Natural killer cell treated with Interleukin-12 subunit alpha and Interleukin-12 subunit beta and Interleukin-15 and Interleukin-18, amount 100 ng/mL, for 72 hours (primary cell): Measurements from ENCODE around the gene NFU1. TPM values are rescaled to one million over a fixed set of nuclear protein-coding genes. Genes with fewer than 3 reads are reported as not detected.

Experiments
- ATAC-seq, 2 donors: fragments of 150-1000 bp; cut with Tn5 transposase in 1 of 2; sonication (Bioruptor Pico), chemical (Tn5 transposase) in 1 of 2; 2 replicates each; pipeline ENCODE4 v1.10.0; 2021
- DNase-seq: peaks from one replicate; pipeline ENCODE4 v3.0.0; 2022; ENCODE audit warnings: low spot score
- H3K27ac Mint-ChIP-seq, 2 donors: 1 replicate in 1 of 2; 2 replicates in 1 of 2; pipeline ENCODE4 v1.8.0; 2022; ENCODE audit warnings: mixed read lengths in 2 of 2, mild to moderate bottlenecking in 1 of 2, moderate library complexity in 1 of 2
- H3K27me3 Mint-ChIP-seq, 2 donors: 1 replicate in 1 of 2; 2 replicates in 1 of 2; pipeline ENCODE4 v1.8.0; 2022; ENCODE audit warnings: mixed read lengths in 2 of 2
- H3K36me3 Mint-ChIP-seq: one replicate; pipeline ENCODE4 v1.8.0; 2022; ENCODE audit warnings: mixed read lengths
- H3K4me1 Mint-ChIP-seq, 2 donors: 1 replicate in 1 of 2; 2 replicates in 1 of 2; pipeline ENCODE4 v1.8.0; 2022; ENCODE audit warnings: low read depth in 2 of 2, mixed read lengths in 2 of 2, mild to moderate bottlenecking in 1 of 2
- H3K4me3 Mint-ChIP-seq: one replicate; pipeline ENCODE4 v1.8.0; 2022; ENCODE audit warnings: mixed read lengths
- H3K9me3 Mint-ChIP-seq: 2 replicates; pipeline ENCODE4 v1.8.0; 2022; ENCODE audit warnings: mixed read lengths
- total RNA-seq, 2 donors: library from RNA; stranded (reverse); gene quantifications; one replicate each; pipeline ENCODE4 v1.2.3, GENCODE V29; 2022

NFU1 gene
- total RNA-seq, 2 donors from 2014 or later = 25.3 to 34.6 TPM

DNA sequence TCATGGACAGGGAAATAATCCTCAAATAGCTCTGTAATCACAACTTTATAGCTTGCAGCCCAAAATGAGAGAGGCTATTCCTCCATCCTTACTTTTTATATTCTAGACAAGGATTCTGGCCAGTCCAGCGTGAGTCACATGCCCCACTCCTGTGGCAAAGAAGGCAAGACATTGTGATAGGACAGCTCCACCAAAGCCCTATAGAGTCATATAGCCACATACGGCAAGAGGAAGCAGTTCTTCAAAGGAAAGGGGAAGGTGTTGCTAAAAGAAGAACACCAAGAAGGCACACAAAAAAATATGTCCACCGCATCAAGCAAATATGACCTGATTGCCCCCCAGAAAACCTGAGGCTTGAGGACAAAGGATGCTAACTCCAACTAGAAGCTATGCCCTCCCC lies 46.8 kb downstream of the NFU1 start:
- ATAC-seq (no peak), DNase-seq (no peak)
- no peaks in the 10 kb centered on the region for H3K27me3 Mint-ChIP-seq
- no peak overlapping the region for H3K4me3 Mint-ChIP-seq
- H3K4me1 Mint-ChIP-seq = peaks cover 8 to 9% of the 10 kb centered on the region in 2 donors
- no peak overlapping the region for H3K27ac Mint-ChIP-seq
- H3K9me3 Mint-ChIP-seq = no peaks in the 10 kb centered on the region
- H3K36me3 Mint-ChIP-seq = peaks cover 7% of the 10 kb centered on the region

DNA sequence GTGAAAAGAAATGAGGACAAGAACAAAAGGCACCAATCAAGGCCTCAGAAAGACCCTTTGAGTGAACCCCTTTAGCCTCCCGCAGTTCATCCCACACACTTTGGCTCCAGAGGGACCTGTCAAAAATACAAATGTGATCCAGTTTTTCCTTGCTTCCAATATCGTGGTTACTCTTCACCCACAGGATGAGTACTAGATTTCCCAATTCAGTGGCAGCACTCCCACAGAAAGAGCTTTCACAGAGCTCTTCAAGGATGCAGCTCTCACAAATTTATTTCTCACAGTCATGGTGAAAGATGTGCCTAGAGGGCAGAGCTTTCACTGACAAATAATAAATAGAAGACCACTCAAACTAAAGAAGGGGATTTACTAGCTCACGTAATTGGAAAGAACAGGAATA lies 47.2 kb downstream of the NFU1 start:
- H3K4me3 Mint-ChIP-seq = no peak overlapping the region
- peaks cover 8 to 9% of the 10 kb centered on the region in 2 donors for H3K4me1 Mint-ChIP-seq
- H3K27ac Mint-ChIP-seq = no peak overlapping the region
- no peaks in the 10 kb centered on the region for H3K9me3 Mint-ChIP-seq
- H3K27me3 Mint-ChIP-seq = no peaks in the 10 kb centered on the region
- no peak for DNase-seq
- H3K36me3 Mint-ChIP-seq = peaks cover 7% of the 10 kb centered on the region
- no peak for ATAC-seq

DNA sequence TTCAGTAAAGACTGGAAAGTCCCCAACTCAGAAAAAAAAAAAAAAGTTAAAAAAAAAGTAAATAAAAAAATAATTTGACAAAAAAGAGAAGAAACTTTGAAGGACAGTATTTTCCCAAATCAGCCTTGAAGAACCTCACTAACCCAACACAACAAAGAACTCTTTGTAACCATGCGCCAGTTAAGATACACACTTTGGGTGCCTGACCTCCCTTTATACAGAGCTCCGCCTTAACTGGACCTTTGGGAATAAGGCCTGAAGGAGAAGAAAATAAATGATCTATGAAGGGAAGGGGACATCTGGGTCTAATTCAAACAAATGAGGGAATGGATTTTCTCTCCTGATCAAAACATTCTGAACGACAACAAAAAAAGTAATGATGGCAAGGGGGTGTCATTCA lies 48.0 kb downstream of the NFU1 start:
- no peak for ATAC-seq
- Mint-ChIP-seq H3K27me3 (no peaks in the 10 kb centered on the region), H3K36me3 (no peaks in the 10 kb centered on the region), H3K27ac (no peak overlapping the region), H3K9me3 (no peaks in the 10 kb centered on the region), H3K4me1 (peaks cover 8 to 9% of the 10 kb centered on the region in 2 donors), H3K4me3 (no peak overlapping the region)
- DNase-seq = no peak

DNA sequence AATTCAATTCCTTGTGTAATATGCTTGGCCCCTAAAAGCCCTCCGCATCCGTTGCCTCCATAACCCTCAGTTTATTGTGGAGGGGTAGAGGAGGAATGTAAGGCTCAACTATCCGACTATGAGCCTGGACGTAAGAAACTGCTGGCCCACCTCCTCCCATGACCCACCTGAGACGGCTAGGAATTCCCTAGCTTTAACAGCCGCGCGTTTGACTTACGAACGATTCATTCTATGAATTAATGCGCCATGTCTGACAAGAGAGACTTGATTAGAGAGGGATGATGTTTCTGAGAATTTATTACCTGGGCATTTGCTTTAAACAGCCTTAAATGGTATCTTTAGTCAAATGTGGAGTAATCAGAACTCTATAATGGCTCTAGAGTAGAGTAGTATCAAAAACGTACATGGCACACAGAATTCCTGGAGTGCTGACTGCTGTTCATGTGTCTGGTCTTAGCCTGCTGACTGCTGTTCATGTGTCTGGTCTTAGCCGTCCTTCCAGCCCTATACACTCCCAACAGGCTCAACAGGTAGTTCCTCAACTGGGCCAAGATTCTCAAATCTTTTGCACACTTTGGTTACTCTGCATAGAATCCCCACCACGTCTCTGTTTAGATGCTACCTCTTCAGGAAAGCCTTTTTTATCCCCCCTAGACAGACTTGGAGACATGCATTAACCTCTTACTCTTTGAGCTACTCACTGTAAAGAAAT lies 49.3 kb downstream of the NFU1 start:
- Mint-ChIP-seq H3K27ac (peak overlapping the region; percentile 42 to 79), H3K4me1 (peaks cover 12 to 13% of the 10 kb centered on the region in 2 donors), H3K4me3 (peak overlapping the region; percentile 95)

DNA sequence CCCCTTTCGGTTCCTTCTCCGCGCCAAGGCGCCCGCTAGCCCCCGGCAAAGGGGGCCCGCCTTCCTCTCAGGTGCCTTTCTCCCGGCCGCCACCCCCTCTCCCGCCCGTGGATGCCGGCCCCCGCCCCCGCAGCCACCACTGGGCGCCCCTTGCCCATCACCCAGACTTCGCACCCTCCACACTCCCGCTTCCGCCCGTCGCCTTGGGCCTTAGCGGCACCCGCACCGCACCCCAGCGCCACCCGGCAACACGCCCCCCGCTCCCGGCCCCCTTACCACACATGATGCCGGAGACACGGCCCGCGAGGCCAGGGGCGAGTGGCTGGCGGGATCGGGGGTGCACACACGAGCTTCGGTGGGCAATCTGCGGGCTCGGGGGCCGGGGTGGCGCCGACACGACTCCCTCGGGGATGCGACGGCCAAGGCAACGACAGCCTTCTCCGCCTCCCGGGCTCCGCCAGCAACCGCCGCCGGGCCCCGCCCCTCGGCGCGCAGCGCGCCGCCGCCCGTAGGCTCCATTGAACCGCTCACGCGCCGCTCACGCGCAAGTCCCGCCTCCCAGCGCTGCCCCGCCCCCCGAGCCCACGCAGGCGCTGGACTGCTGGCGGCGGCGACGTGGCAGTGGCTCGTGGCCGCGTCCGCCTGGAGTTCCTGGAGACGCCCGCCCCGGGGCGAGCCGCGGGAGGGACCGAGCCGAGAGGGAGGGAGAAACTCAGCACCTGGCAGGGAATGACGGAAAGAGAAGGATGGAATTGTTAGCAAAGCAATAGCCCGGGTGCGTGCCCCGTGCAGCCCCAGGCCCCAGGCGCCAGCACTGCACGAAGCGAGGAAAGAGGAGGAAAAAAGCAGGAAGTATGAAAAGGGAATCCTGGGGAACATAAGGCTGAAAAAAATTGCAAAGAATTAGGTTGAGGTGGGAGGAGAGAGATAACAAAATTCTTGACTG lies 50.2 kb downstream of the NFU1 start, which contains the start of gene GFPT1:
GFPT1 (minus strand) TSS at position 439 of the 946 bp plus-strand sequence; CDS start at position 283, 156 bp downstream.
- Mint-ChIP-seq H3K36me3 (peaks cover 7% of the 10 kb centered on the region), H3K27me3 (no peaks in the 10 kb centered on the region), H3K4me1 (peaks cover 19 to 21% of the 10 kb centered on the region in 2 donors), H3K27ac (peak within 1 kb of the TSS; percentile 42 to 79), H3K4me3 (peak within 1 kb of the TSS; percentile 95), H3K9me3 (no peaks in the 10 kb centered on the region)
- ATAC-seq (peak; percentile 99), DNase-seq (peak; percentile 95)

More for the DNA sequence above, 49.3 kb downstream of the NFU1 start:
- H3K9me3 Mint-ChIP-seq = no peaks in the 10 kb centered on the region
- DNase-seq (no peak), ATAC-seq (no peak)
- H3K27me3 Mint-ChIP-seq = no peaks in the 10 kb centered on the region
- H3K36me3 Mint-ChIP-seq = no peaks in the 10 kb centered on the region

DNA sequence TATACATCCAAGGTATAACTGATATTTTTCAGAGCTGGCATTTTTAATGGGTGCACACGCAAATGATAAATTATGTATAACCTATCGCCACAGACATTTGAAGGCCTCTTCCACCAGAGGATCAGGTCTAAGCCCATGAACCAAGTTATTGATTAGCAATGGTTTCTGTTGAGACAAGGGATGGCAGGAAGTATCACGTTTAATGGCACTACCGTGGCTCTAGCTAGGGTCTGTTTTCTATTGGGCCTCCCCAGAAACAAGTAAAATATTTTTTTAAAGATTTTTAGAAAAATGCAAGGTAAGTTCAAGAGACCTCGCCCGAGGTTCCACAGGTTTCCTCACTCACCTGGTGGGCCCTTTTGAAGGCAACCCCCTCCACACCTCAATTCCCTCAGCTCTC lies 50.9 kb downstream of the NFU1 start:
- peak overlapping the region; percentile 42 to 79 for H3K27ac Mint-ChIP-seq
- H3K27me3 Mint-ChIP-seq = no peaks in the 10 kb centered on the region
- no peaks in the 10 kb centered on the region for H3K9me3 Mint-ChIP-seq
- H3K36me3 Mint-ChIP-seq = peaks cover 7% of the 10 kb centered on the region
- DNase-seq (no peak), ATAC-seq (no peak)
- H3K4me1 Mint-ChIP-seq = peaks cover 20 to 22% of the 10 kb centered on the region in 2 donors
- peak overlapping the region; percentile 95 for H3K4me3 Mint-ChIP-seq

DNA sequence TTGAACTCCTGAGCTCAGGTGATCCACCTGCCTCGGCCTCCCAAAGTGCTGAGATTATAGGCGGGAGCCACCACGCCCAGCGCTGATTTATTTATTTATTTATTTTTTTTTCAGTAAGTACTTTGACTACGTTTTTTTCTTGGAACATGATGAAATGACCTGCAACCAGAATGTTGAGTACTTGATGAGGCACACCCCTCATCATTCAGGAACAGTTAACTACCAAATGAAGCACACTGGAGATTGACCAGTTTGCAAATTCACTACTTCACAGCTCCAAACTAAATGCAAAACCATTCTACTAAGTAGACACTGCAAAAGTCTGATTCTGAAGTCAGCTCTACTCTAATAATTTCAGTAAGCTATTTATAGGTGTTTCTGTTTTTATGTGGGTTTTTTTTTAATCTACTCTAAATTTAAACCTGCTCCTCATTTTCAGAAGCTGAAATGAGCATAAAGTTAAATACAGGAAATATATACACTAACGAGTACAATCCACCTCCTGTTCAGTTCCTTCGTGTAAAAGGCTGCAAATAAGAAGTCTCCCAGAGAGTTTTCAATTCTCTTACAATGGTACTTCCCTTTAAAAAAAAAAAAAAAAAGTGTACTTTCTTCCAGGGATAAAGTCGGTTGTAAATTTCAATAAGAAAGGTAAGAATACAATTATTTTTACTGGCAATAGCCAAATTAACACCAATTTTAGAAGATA lies 51.6 kb downstream of the NFU1 start:
- H3K4me1 Mint-ChIP-seq = peaks cover 24 to 25% of the 10 kb centered on the region in 2 donors
- peak overlapping the region; percentile 42 to 79 for H3K27ac Mint-ChIP-seq
- DNase-seq (no peak), ATAC-seq (no peak)
- H3K4me3 Mint-ChIP-seq = peak overlapping the region; percentile 95
- no peaks in the 10 kb centered on the region for H3K9me3 Mint-ChIP-seq
- no peaks in the 10 kb centered on the region for H3K27me3 Mint-ChIP-seq
- H3K36me3 Mint-ChIP-seq = peaks cover 9% of the 10 kb centered on the region

DNA sequence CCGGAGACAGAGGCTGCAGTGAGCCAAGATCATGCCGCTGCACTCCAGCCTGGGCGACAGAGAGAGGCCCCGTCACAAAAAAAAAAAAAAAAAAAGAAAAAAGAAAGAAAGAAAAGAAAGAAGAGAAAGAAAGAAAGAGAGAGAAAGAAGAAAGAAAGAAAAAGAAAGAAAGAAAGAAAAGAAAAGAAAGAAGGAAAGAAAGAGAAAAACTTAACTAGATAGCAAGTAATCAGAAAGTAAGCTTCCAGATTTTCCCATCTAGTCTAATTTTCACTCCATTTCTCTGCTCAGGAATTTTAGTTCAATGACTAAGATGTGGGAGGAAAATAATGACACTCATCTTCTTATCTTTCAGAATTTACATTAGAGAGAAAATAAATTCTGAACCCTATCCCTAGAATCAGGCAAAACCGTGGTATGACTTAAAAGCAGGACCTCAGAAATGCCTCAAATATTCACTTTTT lies 52.6 kb downstream of the NFU1 start:
- no peak overlapping the region for H3K27ac Mint-ChIP-seq
- no peak overlapping the region for H3K4me3 Mint-ChIP-seq
- no peaks in the 10 kb centered on the region for H3K9me3 Mint-ChIP-seq
- ATAC-seq (no peak), DNase-seq (no peak)
- peaks cover 12% of the 10 kb centered on the region for H3K36me3 Mint-ChIP-seq
- no peaks in the 10 kb centered on the region for H3K27me3 Mint-ChIP-seq
- peaks cover 28% of the 10 kb centered on the region in 2 donors for H3K4me1 Mint-ChIP-seq

DNA sequence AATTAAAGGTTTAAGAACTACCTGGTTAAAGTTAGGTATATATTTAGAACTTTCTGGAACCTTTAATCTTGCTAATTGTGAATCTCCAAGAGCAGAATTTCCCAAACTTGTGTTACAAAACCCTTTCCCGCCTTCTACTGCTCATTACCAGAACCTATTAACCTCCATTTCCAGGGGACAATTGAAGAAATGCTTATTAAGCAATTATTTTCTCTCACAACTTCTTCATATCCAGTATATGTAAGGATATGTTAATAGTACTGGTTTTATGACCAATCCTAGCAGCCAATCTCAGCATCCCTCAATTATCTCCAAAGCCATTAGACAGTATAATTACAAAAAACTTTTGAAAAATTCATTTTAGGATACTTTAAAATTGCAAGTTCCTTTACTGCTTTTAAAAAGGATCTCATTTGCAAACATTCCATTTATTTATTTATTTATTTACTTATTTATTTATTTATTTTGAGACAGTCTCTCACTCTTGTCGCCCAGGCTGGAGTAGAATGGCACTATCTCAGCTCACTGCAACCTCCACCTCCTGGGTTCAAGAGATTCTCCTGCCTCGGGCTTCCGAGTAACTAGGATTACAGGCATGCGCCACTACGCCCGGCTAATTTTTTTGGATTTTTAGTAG lies 53.9 kb downstream of the NFU1 start:
- Mint-ChIP-seq H3K4me3 (no peak overlapping the region), H3K9me3 (no peaks in the 10 kb centered on the region), H3K36me3 (peaks cover 12% of the 10 kb centered on the region), H3K27me3 (no peaks in the 10 kb centered on the region), H3K27ac (peak overlapping the region in 1 of 2 donors; percentile 4), H3K4me1 (peaks cover 28% of the 10 kb centered on the region in 2 donors)
- ATAC-seq (no peak), DNase-seq (no peak)

DNA sequence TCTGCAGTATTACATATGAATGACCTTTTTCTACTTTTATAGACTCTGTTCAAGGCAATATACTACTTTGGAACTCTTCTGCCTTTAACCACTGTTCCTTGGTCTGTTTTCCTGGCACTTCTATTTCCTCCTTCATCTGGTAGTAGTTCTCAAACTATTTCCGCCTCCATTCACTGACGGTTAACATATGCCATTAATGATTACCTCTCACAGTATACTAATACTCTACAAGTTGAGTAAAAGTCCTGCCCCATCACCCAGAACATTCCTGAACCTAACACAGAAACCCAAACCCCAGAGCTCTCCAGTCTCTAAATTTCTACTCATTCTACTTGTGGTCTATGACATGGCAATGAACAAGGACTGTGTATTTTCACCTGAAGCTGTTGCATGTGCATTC lies 54.7 kb downstream of the NFU1 start:
- Mint-ChIP-seq H3K27ac (peak overlapping the region in 1 of 2 donors; percentile 4), H3K4me1 (peaks cover 28 to 30% of the 10 kb centered on the region in 2 donors), H3K9me3 (no peaks in the 10 kb centered on the region), H3K4me3 (peak overlapping the region; percentile 2), H3K27me3 (no peaks in the 10 kb centered on the region), H3K36me3 (peaks cover 12% of the 10 kb centered on the region)
- DNase-seq (no peak), ATAC-seq (no peak)

DNA sequence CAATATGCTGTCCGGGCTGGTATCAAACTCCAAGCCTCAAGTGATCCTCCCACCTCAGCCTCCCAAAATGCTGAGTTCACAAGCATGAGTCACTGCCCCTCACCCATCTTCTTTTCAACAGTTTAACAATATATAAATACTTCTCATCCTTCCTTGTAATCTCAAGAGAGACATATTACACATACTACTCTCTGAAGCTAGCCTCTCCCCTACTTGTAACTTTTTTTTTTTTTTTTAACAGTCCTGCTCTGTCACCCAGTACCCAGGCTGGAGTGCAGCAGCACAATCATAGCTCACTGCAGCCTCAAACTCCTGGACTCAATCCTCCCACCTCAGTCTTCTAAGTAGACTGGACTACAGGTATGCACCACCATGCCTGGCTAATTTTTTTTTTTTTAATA lies 55.9 kb downstream of the NFU1 start:
- peak in 1 of 2 donors; percentile 60 for ATAC-seq
- H3K9me3 Mint-ChIP-seq = no peaks in the 10 kb centered on the region
- H3K36me3 Mint-ChIP-seq = peaks cover 12% of the 10 kb centered on the region
- no peaks in the 10 kb centered on the region for H3K27me3 Mint-ChIP-seq
- H3K4me3 Mint-ChIP-seq = no peak overlapping the region
- no peak for DNase-seq
- H3K27ac Mint-ChIP-seq = peak overlapping the region; percentile 13 to 70
- H3K4me1 Mint-ChIP-seq = peaks cover 26 to 28% of the 10 kb centered on the region in 2 donors

DNA sequence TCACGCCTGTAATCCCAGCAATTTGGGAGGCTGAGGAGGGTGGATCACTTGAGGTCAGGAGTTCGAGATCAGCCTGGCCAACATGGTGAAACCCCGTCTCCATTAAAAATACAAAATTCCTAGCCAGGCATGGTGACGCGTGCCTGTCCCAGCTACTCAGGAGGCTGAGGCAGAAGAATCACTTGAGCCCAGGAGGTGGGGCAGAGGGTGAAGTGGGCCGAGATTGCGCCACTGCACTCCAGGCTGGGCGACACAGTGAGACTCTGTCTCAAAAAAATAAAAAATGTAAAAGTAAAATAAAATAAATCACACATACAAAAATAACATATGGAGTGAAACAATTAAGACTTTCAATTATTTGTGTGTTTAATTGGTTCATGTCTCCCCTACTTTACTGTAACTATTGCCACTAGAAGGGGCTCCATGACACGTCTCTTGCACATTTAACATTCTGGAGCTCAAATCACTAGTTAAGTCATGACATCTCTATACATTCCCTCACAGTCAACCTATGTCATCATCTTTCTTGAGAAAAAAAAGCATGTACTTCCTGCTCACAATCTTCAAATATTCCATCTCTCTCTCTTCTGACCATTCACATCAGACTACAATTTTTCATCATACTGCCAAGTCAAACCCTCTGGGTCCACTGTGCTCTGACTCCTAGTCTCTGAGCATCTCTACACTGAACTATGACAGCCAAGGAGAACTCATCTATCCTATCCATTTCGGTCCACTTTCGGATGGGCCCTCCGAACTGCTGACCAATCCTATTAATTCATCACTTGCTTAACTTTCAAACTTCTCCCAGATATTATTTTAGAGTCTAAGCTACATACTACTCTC lies 56.9 kb downstream of the NFU1 start:
- Mint-ChIP-seq H3K27me3 (no peaks in the 10 kb centered on the region), H3K4me1 (peaks cover 28% of the 10 kb centered on the region in 2 donors), H3K9me3 (no peaks in the 10 kb centered on the region), H3K27ac (peak overlapping the region; percentile 2 to 70), H3K4me3 (no peak overlapping the region), H3K36me3 (peaks cover 12% of the 10 kb centered on the region)
- DNase-seq (no peak), ATAC-seq (no peak)
